ENCODE results near the gene GPATCH2L.

GPATCH2L gene

GRCh38 chr14:76256545-76256944 lies 104.8 kb downstream of the GPATCH2L start:
- Histone ChIP-seq H4K20me1 (ENCODE audit: control insufficient read depth, insufficient read depth, low read depth, low read length) (no peaks in the 10 kb centered on the region), H3K4me3 (ENCODE audit: low read length) (no peak overlapping the region), H3K9me2 (replicated peaks; ENCODE audit: control insufficient read depth, low read length) (no peaks in the 10 kb centered on the region), H3K4me2 (ENCODE audit: low read length) (no peak overlapping the region), H3K4me1 (ENCODE audit: control insufficient read depth, low read length) (no peaks in the 10 kb centered on the region), H3F3A (ENCODE audit: control insufficient read depth, insufficient read depth) (no peaks in the 10 kb centered on the region), H3K9me3 (ENCODE audit: control insufficient read depth, insufficient read depth, low read length) (no peaks in the 10 kb centered on the region), H3K36me3 (ENCODE audit: control insufficient read depth, low read length) (no peaks in the 10 kb centered on the region), H3K27ac (ENCODE audit: low read depth, low read length) (no peak overlapping the region), H3K79me2 (ENCODE audit: control insufficient read depth, low read length) (no peaks in the 10 kb centered on the region), H3K27me3 (ENCODE audit: control insufficient read depth, low read length) (peaks cover 13% of the 10 kb centered on the region)
- TF ChIP-seq CTCF (IDR thresholded peaks at IDR 0.05; ENCODE audit: low read depth, low read length, poor library complexity, severe bottlenecking) (no peak), EZH2phosphoT487 (IDR thresholded peaks at IDR 0.05; ENCODE audit: borderline replicate concordance, low read length) (no peak)

- Histone ChIP-seq H3K27ac (ENCODE audit: low read depth, low read length) (no peak overlapping the region), H4K20me1 (ENCODE audit: control insufficient read depth, insufficient read depth, low read depth, low read length) (no peaks in the 10 kb centered on the region), H3K27me3 (ENCODE audit: control insufficient read depth, low read length) (peaks cover 10% of the 10 kb centered on the region), H3K4me1 (ENCODE audit: control insufficient read depth, low read length) (no peaks in the 10 kb centered on the region), H3K9me2 (replicated peaks; ENCODE audit: control insufficient read depth, low read length) (no peaks in the 10 kb centered on the region), H3K79me2 (ENCODE audit: control insufficient read depth, low read length) (no peaks in the 10 kb centered on the region), H3K9me3 (ENCODE audit: control insufficient read depth, insufficient read depth, low read length) (no peaks in the 10 kb centered on the region), H3K4me3 (ENCODE audit: low read length) (no peak overlapping the region), H3K36me3 (ENCODE audit: control insufficient read depth, low read length) (no peaks in the 10 kb centered on the region), H3K4me2 (ENCODE audit: low read length) (no peak overlapping the region), H3F3A (ENCODE audit: control insufficient read depth, insufficient read depth) (no peaks in the 10 kb centered on the region)
- TF ChIP-seq EZH2phosphoT487 (IDR thresholded peaks at IDR 0.05; ENCODE audit: borderline replicate concordance, low read length), result no peak
- TF ChIP-seq CTCF (IDR thresholded peaks at IDR 0.05; ENCODE audit: low read depth, low read length, poor library complexity, severe bottlenecking), result no peak
These were observed 105.5 kb downstream of the GPATCH2L start for GRCh38 chr14:76257111-76257803.

GRCh38 chr14:76257842-76258397 lies 106.2 kb downstream of the GPATCH2L start:
- no peak for TF ChIP-seq CTCF (IDR thresholded peaks at IDR 0.05; ENCODE audit: low read depth, low read length, poor library complexity, severe bottlenecking)
- TF ChIP-seq EZH2phosphoT487 (IDR thresholded peaks at IDR 0.05; ENCODE audit: borderline replicate concordance, low read length), result no peak
- Histone ChIP-seq H3F3A (ENCODE audit: control insufficient read depth, insufficient read depth) (no peaks in the 10 kb centered on the region), H3K4me2 (ENCODE audit: low read length) (no peak overlapping the region), H4K20me1 (ENCODE audit: control insufficient read depth, insufficient read depth, low read depth, low read length) (no peaks in the 10 kb centered on the region), H3K27ac (ENCODE audit: low read depth, low read length) (no peak overlapping the region), H3K27me3 (ENCODE audit: control insufficient read depth, low read length) (peaks cover 4% of the 10 kb centered on the region), H3K9me3 (ENCODE audit: control insufficient read depth, insufficient read depth, low read length) (no peaks in the 10 kb centered on the region), H3K36me3 (ENCODE audit: control insufficient read depth, low read length) (no peaks in the 10 kb centered on the region), H3K4me3 (ENCODE audit: low read length) (no peak overlapping the region), H3K9me2 (replicated peaks; ENCODE audit: control insufficient read depth, low read length) (no peaks in the 10 kb centered on the region), H3K4me1 (ENCODE audit: control insufficient read depth, low read length) (no peaks in the 10 kb centered on the region), H3K79me2 (ENCODE audit: control insufficient read depth, low read length) (no peaks in the 10 kb centered on the region)
